ENCODE results near the gene TSPAN18. TPM values are rescaled to one million over a fixed set of nuclear protein-coding genes. Genes with fewer than 3 reads are reported as not detected.

Gene TSPAN18
- total and polyA plus RNA-seq, 2 experiments from 2014 or later = 6.0 to 10.6 TPM

DNA sequence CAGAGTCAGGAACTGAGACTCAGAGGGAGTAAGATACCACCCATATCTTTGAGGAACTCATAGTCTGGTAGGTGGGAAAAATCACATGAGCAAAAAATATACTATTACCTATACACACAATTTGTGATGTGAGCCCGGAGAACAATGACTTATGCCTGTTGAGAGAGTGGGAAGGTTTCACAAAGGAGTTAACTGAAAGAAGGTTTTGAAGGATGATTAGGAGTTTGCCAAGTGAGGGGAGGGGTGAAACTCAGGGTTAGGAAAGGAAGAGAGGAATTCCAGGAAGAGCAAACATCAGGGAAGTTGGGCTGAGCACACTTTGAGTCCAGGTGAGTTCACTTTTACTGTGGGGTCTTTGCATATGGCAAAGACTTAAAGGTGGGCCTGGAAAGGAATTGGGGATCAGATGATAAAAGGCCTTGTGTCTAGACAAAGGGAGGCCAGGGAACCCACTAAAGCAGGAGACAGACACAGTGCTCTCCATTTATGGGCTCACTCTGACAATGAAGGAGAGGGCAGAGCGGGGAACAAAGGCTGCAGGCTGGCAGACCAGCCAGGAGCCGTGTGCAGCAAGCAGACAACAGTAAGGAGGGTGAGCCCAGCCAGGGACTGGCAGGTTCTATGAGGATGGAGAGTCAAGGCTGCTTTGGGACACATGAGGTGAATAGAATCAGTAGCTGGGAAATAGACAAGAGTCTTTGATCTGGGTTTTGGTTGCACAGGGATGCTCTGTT is 33.1 kb downstream of the TSPAN18 start:
- Histone ChIP-seq H3K9me2 (ENCODE audit: insufficient read depth) (0 out of 2 replicates have a peak, but pooled peaks cover 7% of the 10 kb centered on the region), H3K27ac (ENCODE audit: low read depth) (no peak overlapping the region), H3K27me3 (ENCODE audit: insufficient read depth) (peaks cover 33% of the 10 kb centered on the region), H3K36me3 (ENCODE audit: insufficient read depth) (no peaks in the 10 kb centered on the region), H3K4me3 (no peak overlapping the region), H2AFZ (no peak overlapping the region), H3K79me2 (replicated peaks; ENCODE audit: insufficient read depth) (peaks cover 12% of the 10 kb centered on the region), H3K4me2 (no peak overlapping the region), H3K4me1 (ENCODE audit: insufficient read depth) (peaks cover 32% of the 10 kb centered on the region), H4K20me1 (replicated peaks; ENCODE audit: insufficient read depth) (no peaks in the 10 kb centered on the region), H3F3A (replicated peaks; ENCODE audit: low read depth) (peaks cover 4% of the 10 kb centered on the region; the same call in 1 of the 2 replicates)
- Mint-ChIP-seq H3K4me1 (peaks cover 56% of the 10 kb centered on the region), H3K36me3 (ENCODE audit: low read depth) (peaks cover 12% of the 10 kb centered on the region; the same call in 2 of the 3 replicates), H3K9me3 (peaks cover 15% of the 10 kb centered on the region; the same call in 2 of the 3 replicates), H3K27me3 (ENCODE audit: insufficient read depth, low read depth, poor library complexity) (peaks cover 18% of the 10 kb centered on the region), H3K27ac (no peak overlapping the region), H3K4me3 (no peak overlapping the region; the same call in 2 of the 3 replicates)
- no peak for ATAC-seq
- TF ChIP-seq ZNF462 (CRISPR knock-in tag; IDR thresholded peaks at IDR 0.05) = no peak
- no peak for TF ChIP-seq POLR2AphosphoS5 (IDR thresholded peaks at IDR 0.05; ENCODE audit: low read depth)
- TF ChIP-seq, protein P1, sequence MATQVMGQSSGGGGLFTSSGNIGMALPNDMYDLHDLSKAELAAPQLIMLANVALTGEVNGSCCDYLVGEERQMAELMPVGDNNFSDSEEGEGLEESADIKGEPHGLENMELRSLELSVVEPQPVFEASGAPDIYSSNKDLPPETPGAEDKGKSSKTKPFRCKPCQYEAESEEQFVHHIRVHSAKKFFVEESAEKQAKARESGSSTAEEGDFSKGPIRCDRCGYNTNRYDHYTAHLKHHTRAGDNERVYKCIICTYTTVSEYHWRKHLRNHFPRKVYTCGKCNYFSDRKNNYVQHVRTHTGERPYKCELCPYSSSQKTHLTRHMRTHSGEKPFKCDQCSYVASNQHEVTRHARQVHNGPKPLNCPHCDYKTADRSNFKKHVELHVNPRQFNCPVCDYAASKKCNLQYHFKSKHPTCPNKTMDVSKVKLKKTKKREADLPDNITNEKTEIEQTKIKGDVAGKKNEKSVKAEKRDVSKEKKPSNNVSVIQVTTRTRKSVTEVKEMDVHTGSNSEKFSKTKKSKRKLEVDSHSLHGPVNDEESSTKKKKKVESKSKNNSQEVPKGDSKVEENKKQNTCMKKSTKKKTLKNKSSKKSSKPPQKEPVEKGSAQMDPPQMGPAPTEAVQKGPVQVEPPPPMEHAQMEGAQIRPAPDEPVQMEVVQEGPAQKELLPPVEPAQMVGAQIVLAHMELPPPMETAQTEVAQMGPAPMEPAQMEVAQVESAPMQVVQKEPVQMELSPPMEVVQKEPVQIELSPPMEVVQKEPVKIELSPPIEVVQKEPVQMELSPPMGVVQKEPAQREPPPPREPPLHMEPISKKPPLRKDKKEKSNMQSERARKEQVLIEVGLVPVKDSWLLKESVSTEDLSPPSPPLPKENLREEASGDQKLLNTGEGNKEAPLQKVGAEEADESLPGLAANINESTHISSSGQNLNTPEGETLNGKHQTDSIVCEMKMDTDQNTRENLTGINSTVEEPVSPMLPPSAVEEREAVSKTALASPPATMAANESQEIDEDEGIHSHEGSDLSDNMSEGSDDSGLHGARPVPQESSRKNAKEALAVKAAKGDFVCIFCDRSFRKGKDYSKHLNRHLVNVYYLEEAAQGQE (IDR thresholded peaks at IDR 0.05; ENCODE audit: unreplicated experiment) = no peak
- TF ChIP-seq ZNF331 (CRISPR knock-in tag; IDR thresholded peaks at IDR 0.05; ENCODE audit: low read depth) = no peak
- TF ChIP-seq, protein P2, sequence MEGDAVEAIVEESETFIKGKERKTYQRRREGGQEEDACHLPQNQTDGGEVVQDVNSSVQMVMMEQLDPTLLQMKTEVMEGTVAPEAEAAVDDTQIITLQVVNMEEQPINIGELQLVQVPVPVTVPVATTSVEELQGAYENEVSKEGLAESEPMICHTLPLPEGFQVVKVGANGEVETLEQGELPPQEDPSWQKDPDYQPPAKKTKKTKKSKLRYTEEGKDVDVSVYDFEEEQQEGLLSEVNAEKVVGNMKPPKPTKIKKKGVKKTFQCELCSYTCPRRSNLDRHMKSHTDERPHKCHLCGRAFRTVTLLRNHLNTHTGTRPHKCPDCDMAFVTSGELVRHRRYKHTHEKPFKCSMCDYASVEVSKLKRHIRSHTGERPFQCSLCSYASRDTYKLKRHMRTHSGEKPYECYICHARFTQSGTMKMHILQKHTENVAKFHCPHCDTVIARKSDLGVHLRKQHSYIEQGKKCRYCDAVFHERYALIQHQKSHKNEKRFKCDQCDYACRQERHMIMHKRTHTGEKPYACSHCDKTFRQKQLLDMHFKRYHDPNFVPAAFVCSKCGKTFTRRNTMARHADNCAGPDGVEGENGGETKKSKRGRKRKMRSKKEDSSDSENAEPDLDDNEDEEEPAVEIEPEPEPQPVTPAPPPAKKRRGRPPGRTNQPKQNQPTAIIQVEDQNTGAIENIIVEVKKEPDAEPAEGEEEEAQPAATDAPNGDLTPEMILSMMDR (conservative IDR thresholded peaks at IDR 0.05; ENCODE audit: low read depth in 2 of 2) = no peak
- TF ChIP-seq JUNB (IDR thresholded peaks at IDR 0.05; ENCODE audit: unreplicated experiment) = no peak
- no peak for TF ChIP-seq EZH2phosphoT487 (IDR thresholded peaks at IDR 0.05; ENCODE audit: unreplicated experiment)
- TF ChIP-seq ZNF114 (CRISPR knock-in tag; IDR thresholded peaks at IDR 0.05) = no peak
- no peak for TF ChIP-seq CREB1 (CRISPR knock-in tag; IDR thresholded peaks at IDR 0.05; ENCODE audit: low read depth)
- no peak for DNase-seq (ENCODE audit: low spot score)

Data from GM23338 (cell line).